DND-41 (cell line): ENCODE data around the gene CBX7.

Experiments
- ATAC-seq: fragments of 200-7000 bp; cut with Tn5 transposase; 3 replicates; pipeline ENCODE4 v1.9.1; 2021; ENCODE audit warnings: low read depth; ENCODE audit not compliant: insufficient read depth
- DNase-seq: peaks from one replicate; pipeline ENCODE4 v3.0.0-alpha.2; 2020
- H2AFZ ChIP-seq: 2 replicates; pipeline ENCODE4 v1.6.0; 2012; ENCODE audit warnings: low read depth, low read length
- H3K27ac ChIP-seq: 2 replicates; pipeline ENCODE4 v1.5.1; 2012; ENCODE audit warnings: low read length, inconsistent platforms
- H3K27me3 ChIP-seq: fragments of 200-600 bp; sonication (generic); 2 replicates; pipeline ENCODE4 v1.6.0; 2012; ENCODE audit warnings: low read length, mild to moderate bottlenecking, inconsistent platforms; ENCODE audit not compliant: insufficient read depth, poor library complexity
- H3K36me3 ChIP-seq: 2 replicates; pipeline ENCODE4 v1.5.1; 2012; ENCODE audit warnings: low read length, inconsistent platforms; ENCODE audit not compliant: insufficient read depth
- H3K4me1 ChIP-seq: 2 replicates; pipeline ENCODE4 v1.5.1; 2012; ENCODE audit warnings: mild to moderate bottlenecking, low read length; ENCODE audit not compliant: insufficient read depth
- H3K4me2 ChIP-seq: 2 replicates; pipeline ENCODE4 v1.6.0; 2012; ENCODE audit warnings: mild to moderate bottlenecking, moderate library complexity, low read length, inconsistent platforms; ENCODE audit not compliant: insufficient read depth
- H3K4me3 ChIP-seq, 2 experiments: fragments of 200-600 bp in 1 of 2; shearing (Covaris generic) in 1 of 2; 2 replicates each; pipeline ENCODE4 v1.5.1; 2012 to 2016; ENCODE audit warnings: inconsistent platforms in 2 of 2, low read length in 2 of 2, mild to moderate bottlenecking in 2 of 2, low read depth in 1 of 2, moderate library complexity in 1 of 2
- H3K79me2 ChIP-seq: 2 replicates; pipeline ENCODE4 v1.6.0; 2012; ENCODE audit warnings: low read length, inconsistent platforms; ENCODE audit not compliant: insufficient read depth
- H3K9ac ChIP-seq: 2 replicates; pipeline ENCODE4 v1.6.0; 2012; ENCODE audit warnings: low read depth, mild to moderate bottlenecking, inconsistent platforms, low read length, moderate library complexity
- H3K9me3 ChIP-seq: 2 replicates; pipeline ENCODE4 v1.5.1; 2012; ENCODE audit warnings: low read length, moderate library complexity, mild to moderate bottlenecking, inconsistent platforms; ENCODE audit not compliant: insufficient read depth, severe bottlenecking
- H4K20me1 ChIP-seq: 2 replicates; pipeline ENCODE4 v1.6.0; 2012; ENCODE audit warnings: low read length; ENCODE audit not compliant: insufficient read depth
- EZH2 ChIP-seq: IDR thresholded peaks from 3 replicates; pipeline ENCODE4 v1.6.1; 2012; ENCODE audit warnings: borderline replicate concordance, low read depth, mild to moderate bottlenecking, moderate library complexity, low read length, inconsistent platforms; ENCODE audit not compliant: severe bottlenecking
- TF ChIP-seq, protein P1 (sequence below): IDR thresholded peaks from 2 replicates; pipeline ENCODE4 v1.5.1; 2012; ENCODE audit warnings: borderline replicate concordance, low read length, moderate library complexity, mild to moderate bottlenecking; ENCODE audit not compliant: poor library complexity, severe bottlenecking; ENCODE audit errors: extremely low read depth

CBX7 gene

DNA sequence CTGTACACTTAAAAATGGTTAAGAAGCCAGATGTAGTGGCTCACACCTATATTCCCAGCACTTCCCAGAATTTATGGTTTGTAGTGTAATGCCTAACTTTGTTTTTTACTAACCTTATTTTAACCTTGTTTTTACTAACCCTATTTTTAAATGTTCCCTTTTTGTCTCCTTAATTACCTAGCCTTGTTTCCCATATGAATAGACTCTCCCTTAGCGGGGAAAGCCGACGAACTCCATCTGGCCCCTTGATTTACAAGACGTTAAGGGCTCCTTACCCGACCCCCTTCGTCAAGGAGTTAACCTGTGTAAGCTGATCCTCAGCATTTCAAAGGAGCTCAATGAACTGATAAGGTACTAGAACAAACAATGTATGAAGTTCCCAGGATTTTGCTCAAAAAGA is 38.4 kb downstream of the CBX7 start:
- Histone ChIP-seq H3K36me3 (no peaks in the 10 kb centered on the region), H3K4me3 (no peak overlapping the region), H3K9ac (no peak overlapping the region), H4K20me1 (no peaks in the 10 kb centered on the region), H3K4me2 (no peak overlapping the region), H3K9me3 (no peaks in the 10 kb centered on the region), H2AFZ (no peak overlapping the region), H3K79me2 (no peaks in the 10 kb centered on the region), H3K27me3 (no peaks in the 10 kb centered on the region), H3K4me1 (no peaks in the 10 kb centered on the region), H3K27ac (no peak overlapping the region)
- TF ChIP-seq EZH2 = no peak
- TF ChIP-seq, protein P1, sequence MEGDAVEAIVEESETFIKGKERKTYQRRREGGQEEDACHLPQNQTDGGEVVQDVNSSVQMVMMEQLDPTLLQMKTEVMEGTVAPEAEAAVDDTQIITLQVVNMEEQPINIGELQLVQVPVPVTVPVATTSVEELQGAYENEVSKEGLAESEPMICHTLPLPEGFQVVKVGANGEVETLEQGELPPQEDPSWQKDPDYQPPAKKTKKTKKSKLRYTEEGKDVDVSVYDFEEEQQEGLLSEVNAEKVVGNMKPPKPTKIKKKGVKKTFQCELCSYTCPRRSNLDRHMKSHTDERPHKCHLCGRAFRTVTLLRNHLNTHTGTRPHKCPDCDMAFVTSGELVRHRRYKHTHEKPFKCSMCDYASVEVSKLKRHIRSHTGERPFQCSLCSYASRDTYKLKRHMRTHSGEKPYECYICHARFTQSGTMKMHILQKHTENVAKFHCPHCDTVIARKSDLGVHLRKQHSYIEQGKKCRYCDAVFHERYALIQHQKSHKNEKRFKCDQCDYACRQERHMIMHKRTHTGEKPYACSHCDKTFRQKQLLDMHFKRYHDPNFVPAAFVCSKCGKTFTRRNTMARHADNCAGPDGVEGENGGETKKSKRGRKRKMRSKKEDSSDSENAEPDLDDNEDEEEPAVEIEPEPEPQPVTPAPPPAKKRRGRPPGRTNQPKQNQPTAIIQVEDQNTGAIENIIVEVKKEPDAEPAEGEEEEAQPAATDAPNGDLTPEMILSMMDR = no peak
- DNase-seq (no peak), ATAC-seq (no peak)

DNA sequence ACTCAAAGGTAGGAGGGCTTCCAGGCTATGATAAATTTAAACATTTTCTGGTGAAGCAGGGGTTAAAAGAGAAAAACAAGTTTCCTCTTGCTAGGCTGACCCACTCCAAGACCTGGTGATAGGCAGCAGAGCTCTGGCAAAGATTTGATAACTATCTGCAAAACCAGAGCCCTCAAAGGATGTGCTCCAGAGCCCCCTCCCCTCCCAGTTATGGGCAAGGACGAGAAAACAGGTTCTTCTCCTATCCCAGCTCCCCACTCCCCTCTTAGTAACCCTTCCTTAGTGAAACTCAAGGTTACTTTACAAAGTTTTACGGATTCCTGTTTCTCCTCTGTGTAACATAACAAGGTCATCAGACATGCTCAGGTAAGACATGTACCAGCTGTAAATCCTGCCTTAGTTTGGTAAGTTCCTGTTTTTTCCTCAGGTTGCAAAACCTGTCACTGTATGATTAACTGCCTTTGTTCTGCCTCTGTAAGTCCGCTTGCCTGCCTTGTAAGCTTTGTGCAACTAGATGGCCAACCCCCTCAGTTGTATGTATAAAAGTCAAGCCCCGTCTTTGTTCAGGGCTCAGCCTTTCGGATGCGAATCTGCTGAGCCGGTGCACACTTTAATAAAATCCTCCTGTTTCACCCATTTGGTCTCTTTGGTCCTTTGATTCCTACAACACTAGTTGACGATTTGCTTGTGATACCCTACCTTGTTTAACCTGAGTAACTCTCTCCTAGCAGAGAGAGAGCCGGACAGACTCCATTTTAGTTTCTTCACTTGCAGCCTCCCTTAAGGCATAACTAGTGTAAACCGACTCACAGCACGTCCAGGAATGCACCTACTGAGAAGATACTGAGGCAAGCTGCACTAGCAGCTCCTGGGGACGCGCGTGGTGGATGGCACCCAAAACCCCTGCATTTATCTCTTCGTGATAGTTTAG is 41.6 kb downstream of the CBX7 start:
- H3K9me3 ChIP-seq = no peaks in the 10 kb centered on the region
- H3K4me2 ChIP-seq = no peak overlapping the region
- H4K20me1 ChIP-seq = no peaks in the 10 kb centered on the region
- no peaks in the 10 kb centered on the region for H3K27me3 ChIP-seq
- DNase-seq (no peak), ATAC-seq (no peak)
- no peaks in the 10 kb centered on the region for H3K4me1 ChIP-seq
- H3K27ac ChIP-seq = no peak overlapping the region
- TF ChIP-seq, protein P1 = no peak
- TF ChIP-seq EZH2 = no peak
- no peak overlapping the region for H3K9ac ChIP-seq
- no peak overlapping the region for H3K4me3 ChIP-seq
- H3K79me2 ChIP-seq = no peaks in the 10 kb centered on the region
- H2AFZ ChIP-seq = no peak overlapping the region
- no peaks in the 10 kb centered on the region for H3K36me3 ChIP-seq

DNA sequence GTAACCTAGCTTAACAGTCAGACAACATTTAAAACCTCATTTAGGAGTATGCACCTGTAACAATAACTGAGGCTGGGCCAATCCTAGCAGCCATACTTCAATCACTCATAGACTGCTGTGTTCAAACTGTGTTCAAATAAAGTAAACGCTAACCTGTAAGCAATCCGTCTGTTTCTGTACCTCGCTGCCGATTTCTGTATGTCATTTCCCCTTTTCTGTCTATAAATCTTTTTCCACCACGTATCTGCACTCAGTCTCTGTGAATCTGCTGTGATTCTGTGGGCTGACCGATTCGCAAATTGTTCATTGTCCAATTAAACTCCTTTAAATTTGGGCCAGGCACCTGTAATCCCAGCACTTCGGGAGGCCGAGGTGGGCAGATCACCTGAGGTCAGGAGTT is 43.1 kb downstream of the CBX7 start:
- no peak for DNase-seq
- Histone ChIP-seq H3K79me2 (no peaks in the 10 kb centered on the region), H3K9me3 (no peaks in the 10 kb centered on the region), H3K4me1 (no peaks in the 10 kb centered on the region), H3K9ac (no peak overlapping the region), H4K20me1 (no peaks in the 10 kb centered on the region), H3K27me3 (no peaks in the 10 kb centered on the region), H2AFZ (no peak overlapping the region), H3K36me3 (no peaks in the 10 kb centered on the region), H3K4me3 (no peak overlapping the region), H3K4me2 (no peak overlapping the region), H3K27ac (no peak overlapping the region)
- TF ChIP-seq EZH2 = no peak
- TF ChIP-seq, protein P1 = no peak
- ATAC-seq = no peak
